NT2/D1 (cell line): ENCODE data around the gene C20orf141.

Source experiments
- SUZ12 ChIP-seq: IDR thresholded peaks from 2 replicates; pipeline ENCODE4 v1.6.1; 2011; ENCODE audit not compliant: insufficient read length, insufficient read depth; ENCODE audit errors: extremely low read depth
- YY1 ChIP-seq: IDR thresholded peaks from 2 replicates; pipeline ENCODE4 v1.6.1; 2011; ENCODE audit not compliant: insufficient read length, insufficient read depth

GRCh38 chr20:2820896-2821869 lies 6.4 kb downstream of the C20orf141 start:
- TF ChIP-seq YY1 (no peak), SUZ12 (no peak)
